H9 (cell line): ENCODE measurements around the gene MTA1. TPM values are rescaled to one million over a fixed set of nuclear protein-coding genes. Genes with fewer than 3 reads are reported as not detected.

Experiments used
- DNase-seq: peaks from one replicate; pipeline ENCODE4 v3.0.0-alpha.2; 2017
- H2AFZ ChIP-seq: one replicate; pipeline ENCODE4 v1.6.1; 2013; ENCODE audit warnings: mild to moderate bottlenecking, low read length, control low read depth, moderate library complexity
- H2AK5ac ChIP-seq: 2 replicates; pipeline ENCODE4 v1.6.1; 2013; ENCODE audit warnings: low read length, control low read depth, mixed read lengths; ENCODE audit not compliant: insufficient read length
- H2BK120ac ChIP-seq: one replicate; pipeline ENCODE4 v1.6.1; 2013; ENCODE audit warnings: low read depth, mild to moderate bottlenecking, low read length, control low read depth, inconsistent platforms; ENCODE audit not compliant: poor library complexity, severe bottlenecking
- H2BK12ac ChIP-seq: 2 replicates; pipeline ENCODE4 v1.6.1; 2013; ENCODE audit warnings: low read length, control low read depth, mixed read lengths, low read depth; ENCODE audit not compliant: insufficient read length
- H2BK15ac ChIP-seq: 2 replicates; pipeline ENCODE4 v1.6.1; 2013; ENCODE audit warnings: low read depth, low read length, control low read depth
- H2BK20ac ChIP-seq: one replicate; pipeline ENCODE4 v1.6.1; 2013; ENCODE audit warnings: low read depth, mild to moderate bottlenecking, low read length, control low read depth, inconsistent platforms; ENCODE audit not compliant: poor library complexity, severe bottlenecking
- H2BK5ac ChIP-seq: 2 replicates; pipeline ENCODE4 v1.6.1; 2013; ENCODE audit warnings: low read length, control low read depth, mixed read lengths; ENCODE audit not compliant: insufficient read length
- H3K14ac ChIP-seq: 2 replicates; pipeline ENCODE4 v1.6.1; 2013; ENCODE audit warnings: low read length, control low read depth; ENCODE audit not compliant: insufficient read depth
- H3K18ac ChIP-seq: 2 replicates; pipeline ENCODE4 v1.6.1; 2013; ENCODE audit warnings: low read depth, mild to moderate bottlenecking, mixed read lengths, low read length, control low read depth; ENCODE audit not compliant: insufficient read length
- H3K23ac ChIP-seq: 2 replicates; pipeline ENCODE4 v1.6.1; 2013; ENCODE audit warnings: low read length, control low read depth, mixed read lengths, low read depth; ENCODE audit not compliant: insufficient read length
- H3K23me2 ChIP-seq: 2 replicates; pipeline ENCODE4 v1.6.1; 2013; ENCODE audit warnings: low read depth, mild to moderate bottlenecking, mixed read lengths, low read length, control low read depth; ENCODE audit not compliant: insufficient read length, poor library complexity, severe bottlenecking
- H3K27ac ChIP-seq: 2 replicates; pipeline ENCODE4 v1.5.1; 2013; ENCODE audit warnings: low read length, control low read depth, mixed read lengths, low read depth; ENCODE audit not compliant: insufficient read length
- H3K27me3 ChIP-seq: 2 replicates; pipeline ENCODE4 v1.6.1; 2013; ENCODE audit warnings: low read length, control low read depth, inconsistent platforms; ENCODE audit not compliant: insufficient read depth
- H3K4ac ChIP-seq: 2 replicates; pipeline ENCODE4 v1.6.1; 2013; ENCODE audit warnings: low read depth, mild to moderate bottlenecking, control low read depth, inconsistent platforms, low read length, moderate library complexity
- H3K4me1 ChIP-seq: 2 replicates; pipeline ENCODE4 v1.6.1; 2013; ENCODE audit warnings: low read length, control low read depth, inconsistent platforms; ENCODE audit not compliant: insufficient read depth
- H3K4me2 ChIP-seq: 2 replicates; pipeline ENCODE4 v1.6.1; 2013; ENCODE audit warnings: low read length, control low read depth, mixed read lengths; ENCODE audit not compliant: insufficient read length, insufficient read depth
- H3K56ac ChIP-seq: 2 replicates; pipeline ENCODE4 v1.6.1; 2013; ENCODE audit warnings: low read depth, mild to moderate bottlenecking, mixed read lengths, low read length, control low read depth; ENCODE audit not compliant: insufficient read length
- H3K79me1 ChIP-seq: 2 replicates; pipeline ENCODE4 v1.6.1; 2013; ENCODE audit warnings: low read depth, mild to moderate bottlenecking, moderate library complexity, low read length, control low read depth, inconsistent platforms; ENCODE audit not compliant: insufficient read depth, poor library complexity, severe bottlenecking
- H3K79me2 ChIP-seq: 2 replicates; pipeline ENCODE4 v1.6.1; 2013; ENCODE audit warnings: low read length, control low read depth, inconsistent platforms; ENCODE audit not compliant: insufficient read depth
- H3K9ac ChIP-seq: 2 replicates; pipeline ENCODE4 v1.6.1; 2013; ENCODE audit warnings: low read length, control low read depth, mixed read lengths; ENCODE audit not compliant: insufficient read length; ENCODE audit errors: extremely low read depth
- H3K9me3 ChIP-seq: one replicate; pipeline ENCODE4 v1.6.1; 2013; ENCODE audit warnings: low read depth, low read length, inconsistent platforms; ENCODE audit not compliant: control insufficient read depth
- H3T11ph ChIP-seq: one replicate; pipeline ENCODE4 v1.6.1; 2013; ENCODE audit warnings: mild to moderate bottlenecking, low read length, control low read depth, inconsistent platforms
- H4K20me1 ChIP-seq: one replicate; pipeline ENCODE4 v1.6.1; 2013; ENCODE audit not compliant: control insufficient read depth, insufficient read length, insufficient read depth
- H4K5ac ChIP-seq: 2 replicates; pipeline ENCODE4 v1.6.1; 2013; ENCODE audit warnings: low read depth, mild to moderate bottlenecking, mixed read lengths, low read length, control low read depth; ENCODE audit not compliant: insufficient read length
- H4K8ac ChIP-seq: replicated peaks from 2 replicates; pipeline ENCODE4 v1.6.1; 2013; ENCODE audit warnings: low read length, control low read depth, mixed read lengths, low read depth; ENCODE audit not compliant: insufficient read length
- H4K91ac ChIP-seq: 2 replicates; pipeline ENCODE4 v1.6.1; 2013; ENCODE audit warnings: low read depth, mild to moderate bottlenecking, moderate library complexity, mixed read lengths, low read length, control low read depth; ENCODE audit not compliant: insufficient read length
- H3K27ac Mint-ChIP-seq, 3 experiments: 2 replicates in 2 of 3; 3 replicates in 1 of 3; pipeline ENCODE4 v1.8.0; 2020 to 2021; ENCODE audit warnings: mixed read lengths in 3 of 3, mild to moderate bottlenecking in 1 of 3, moderate library complexity in 1 of 3
- H3K27me3 Mint-ChIP-seq: 2 replicates; pipeline ENCODE4 v1.8.0; 2021; ENCODE audit warnings: low read depth, mild to moderate bottlenecking, moderate library complexity, mixed read lengths
- H3K36me3 Mint-ChIP-seq, 3 experiments: 2 replicates in 2 of 3; 3 replicates in 1 of 3; pipeline ENCODE4 v1.8.0; 2020 to 2021; ENCODE audit warnings: low read depth in 3 of 3, mixed read lengths in 3 of 3; ENCODE audit not compliant: insufficient read depth in 1 of 3
- H3K4me1 Mint-ChIP-seq, 2 experiments: 2 replicates each; pipeline ENCODE4 v1.8.0; 2020; ENCODE audit warnings: mixed read lengths in 2 of 2
- H3K4me3 Mint-ChIP-seq, 2 experiments: 2 replicates in 1 of 2; 3 replicates in 1 of 2; pipeline ENCODE4 v1.8.0; 2020 to 2021; ENCODE audit warnings: mild to moderate bottlenecking in 2 of 2, mixed read lengths in 2 of 2, moderate library complexity in 1 of 2
- H3K9me3 Mint-ChIP-seq, 2 experiments: 2 replicates in 1 of 2; 3 replicates in 1 of 2; pipeline ENCODE4 v1.8.0; 2020; ENCODE audit warnings: mild to moderate bottlenecking in 2 of 2, mixed read lengths in 2 of 2, moderate library complexity in 1 of 2
- CTCF ChIP-seq: fragments of 200-600 bp; sonication (generic); conservative IDR thresholded peaks from 3 replicates; pipeline ENCODE4 v1.8.0; 2021; ENCODE audit warnings: antibody characterized with exemption, mild to moderate bottlenecking
- WGBS: extraction: QIAGEN DNeasy Blood & Tissue Kit; methylation state at CpG from one replicate; pipeline ENCODE4 v1.1.7; 2013; ENCODE audit warnings: missing lambda C conversion rate, low lambda C conversion rate, mixed read lengths; ENCODE audit not compliant: insufficient read length; ENCODE audit errors: extremely low coverage; 5-methylcytosine and 5-hydroxymethylcytosine counted together
- total RNA-seq: library from RNA; stranded (reverse); gene quantifications from 2 replicates; pipeline ENCODE4 v1.2.1, GENCODE V29; 2021

Gene MTA1
- total RNA-seq, 1 experiment from 2014 or later, result 230 TPM

GRCh38 chr14:105455766-105456660, 36.4 kb downstream of the MTA1 start:
- Histone ChIP-seq H3K4ac (no peak overlapping the region), H3K9me3 (no peaks in the 10 kb centered on the region), H3K27me3 (no peaks in the 10 kb centered on the region), H3K27ac (no peak overlapping the region), H2BK5ac (no peak overlapping the region), H3K18ac (no peak overlapping the region), H2BK20ac (no peak overlapping the region), H2BK12ac (no peak overlapping the region), H3K23me2 (no peaks in the 10 kb centered on the region), H3K79me1 (no peaks in the 10 kb centered on the region), H3K23ac (no peak overlapping the region), H4K5ac (no peak overlapping the region), H4K91ac (no peak overlapping the region), H2AFZ (no peak overlapping the region), H2BK120ac (no peak overlapping the region), H3T11ph (no peak overlapping the region), H3K14ac (no peak overlapping the region), H2AK5ac (no peak overlapping the region), H2BK15ac (no peak overlapping the region), H4K20me1 (no peaks in the 10 kb centered on the region), H3K56ac (no peak overlapping the region), H3K9ac (no peak overlapping the region), H4K8ac (no peak overlapping the region), H3K4me1 (no peaks in the 10 kb centered on the region), H3K79me2 (no peaks in the 10 kb centered on the region), H3K4me2 (no peak overlapping the region)
- no peak for DNase-seq
- no peak for TF ChIP-seq CTCF
- Mint-ChIP-seq H3K4me1 (no peaks in the 10 kb centered on the region), H3K27me3 (no peaks in the 10 kb centered on the region), H3K36me3 (peaks cover 22 to 50% (median 49%) of the 10 kb centered on the region in 3 experiments; a peak in 6 of 7 replicates), H3K4me3 (no peak overlapping the region), H3K27ac (peak overlapping the region in 1 of 3 experiments; percentile 78; a peak in 1 of 7 replicates), H3K9me3 (no peaks in the 10 kb centered on the region; a peak in 1 of 5 replicates)
- no CpG with 5 or more reads among the region's 22 CpGs for WGBS
